GM18907 (cell line): ENCODE data around the gene IGFN1.
"Not testable (repeated sequence)": the region's sequence is repeated elsewhere in the genome, so short reads cannot be mapped to it uniquely, and the experiment has no call there.

Experiments used
- ATAC-seq: cut with Tn5 transposase; IDR thresholded peaks from one replicate; pipeline ENCODE4 v1.9.1; 2021; ENCODE audit warnings: mild to moderate bottlenecking, moderate library complexity; ENCODE audit not compliant: unreplicated experiment

The IGFN1 gene

DNA sequence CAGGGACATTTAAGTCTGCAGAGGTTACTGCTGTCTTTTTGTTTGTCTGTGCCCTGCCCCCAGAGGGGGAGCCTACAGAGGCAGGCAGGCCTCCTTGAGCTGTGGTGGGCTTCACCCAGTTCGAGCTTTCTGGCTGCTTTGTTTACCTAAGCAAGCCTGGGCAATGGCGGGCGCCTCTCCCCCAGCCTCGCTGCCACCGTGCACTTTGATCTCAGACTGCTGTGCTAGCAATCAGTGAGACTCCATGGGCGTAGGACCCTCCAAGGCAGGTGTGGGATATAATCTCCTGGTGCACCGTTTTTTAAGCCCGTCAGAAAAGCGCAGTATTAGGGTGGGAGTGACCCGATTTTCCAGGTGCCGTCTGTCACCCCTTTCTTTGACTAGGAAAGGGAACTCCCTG, 49.0 kb downstream of the IGFN1 start:
- ATAC-seq: not testable (repeated sequence)

DNA sequence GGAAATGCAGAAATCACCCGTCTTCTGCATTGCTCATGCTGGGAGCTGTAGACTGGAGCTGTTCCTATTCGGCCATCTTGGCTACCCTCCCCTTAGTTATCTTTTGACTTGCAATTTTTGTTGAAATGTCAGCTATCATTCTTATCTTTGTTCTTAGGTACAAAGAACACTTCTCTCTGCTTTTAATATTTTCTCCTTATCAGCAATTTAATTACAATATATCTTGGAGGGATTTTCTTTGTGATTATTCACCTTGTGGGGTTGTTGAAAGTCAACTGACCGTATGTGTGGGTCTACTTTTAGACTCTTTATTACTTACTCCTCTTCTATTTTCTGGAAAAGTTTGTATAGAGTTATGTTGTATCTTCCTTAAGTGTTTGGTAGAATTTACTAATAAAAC, 49.5 kb downstream of the IGFN1 start:
- ATAC-seq: no peak

DNA sequence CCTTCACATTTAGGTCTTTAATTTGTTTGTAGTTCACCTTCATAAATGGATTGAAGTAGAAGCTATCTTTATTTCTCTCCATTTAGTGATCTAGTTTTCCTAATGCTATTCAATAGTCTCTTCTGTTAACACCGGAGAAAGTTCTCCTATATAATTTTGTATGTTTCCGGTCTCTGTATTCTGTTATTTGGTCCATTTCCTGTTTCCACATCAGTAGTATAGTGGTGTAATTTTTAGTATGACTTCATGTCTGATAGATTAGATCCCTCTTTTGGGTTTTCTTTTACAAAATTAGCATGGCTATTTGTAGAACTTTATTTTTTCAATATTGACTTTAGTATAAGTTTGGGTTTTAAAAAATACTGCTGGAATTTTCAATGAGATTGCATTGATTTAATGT, 51.1 kb downstream of the IGFN1 start:
- ATAC-seq: no peak

DNA sequence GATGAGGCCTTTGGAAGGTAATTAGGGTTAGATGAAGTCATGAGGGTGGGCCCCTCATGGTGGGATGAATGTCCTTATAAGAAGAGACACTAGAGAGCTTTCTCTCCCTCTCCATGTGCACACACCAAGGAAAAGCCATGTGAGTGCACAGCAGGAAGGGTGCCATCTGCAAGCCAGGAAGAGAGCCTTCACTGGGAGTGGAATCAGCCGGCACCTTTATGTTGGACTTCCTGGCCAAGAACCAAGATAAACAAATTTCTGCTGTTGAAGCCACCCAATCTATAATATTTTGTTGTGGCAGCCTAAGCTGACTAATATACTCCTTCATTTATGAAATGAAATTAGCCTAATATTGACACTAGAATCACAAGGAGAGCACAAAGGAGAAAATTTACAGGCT, 54.5 kb downstream of the IGFN1 start:
- no peak for ATAC-seq

DNA sequence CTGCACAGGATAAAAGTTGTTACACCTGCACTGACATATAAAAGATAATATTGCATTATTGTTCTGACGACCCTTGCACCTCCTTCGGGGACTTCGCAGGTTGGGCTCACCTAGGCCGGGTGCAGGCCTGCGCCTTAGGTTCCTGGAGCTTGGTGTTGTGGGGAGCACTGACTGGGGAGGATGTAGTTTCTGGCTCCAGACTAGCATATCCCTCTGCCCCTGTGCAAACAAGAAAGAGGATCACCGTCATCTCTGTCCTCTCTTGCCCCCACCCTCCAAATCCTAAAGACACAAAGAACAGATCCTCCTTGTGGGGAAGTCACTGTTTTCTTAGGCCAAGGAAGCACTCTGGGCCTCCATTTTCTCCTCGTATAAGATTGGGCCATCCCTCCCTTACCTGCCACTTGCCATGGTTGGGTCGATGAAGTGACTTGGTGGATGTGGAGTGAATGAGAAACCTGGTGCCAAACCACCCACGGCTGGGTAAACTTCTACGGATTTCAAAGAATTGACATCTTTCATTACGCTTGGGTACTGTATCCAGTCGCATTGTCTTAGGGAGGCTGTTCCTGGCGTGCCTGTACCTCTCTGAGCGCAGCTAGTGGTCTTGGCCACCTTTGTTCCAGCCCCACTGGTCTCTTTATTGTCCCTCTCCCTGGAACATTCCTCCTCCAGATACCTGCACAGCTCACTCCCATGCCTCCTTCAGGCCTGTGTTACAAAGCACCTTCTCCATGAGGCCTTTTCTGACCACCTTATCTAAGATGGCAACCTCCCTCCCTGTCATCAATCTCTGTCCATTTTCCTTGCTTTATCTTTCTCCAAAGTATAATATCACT, 58.3 kb downstream of the IGFN1 start:
- no peak for ATAC-seq

DNA sequence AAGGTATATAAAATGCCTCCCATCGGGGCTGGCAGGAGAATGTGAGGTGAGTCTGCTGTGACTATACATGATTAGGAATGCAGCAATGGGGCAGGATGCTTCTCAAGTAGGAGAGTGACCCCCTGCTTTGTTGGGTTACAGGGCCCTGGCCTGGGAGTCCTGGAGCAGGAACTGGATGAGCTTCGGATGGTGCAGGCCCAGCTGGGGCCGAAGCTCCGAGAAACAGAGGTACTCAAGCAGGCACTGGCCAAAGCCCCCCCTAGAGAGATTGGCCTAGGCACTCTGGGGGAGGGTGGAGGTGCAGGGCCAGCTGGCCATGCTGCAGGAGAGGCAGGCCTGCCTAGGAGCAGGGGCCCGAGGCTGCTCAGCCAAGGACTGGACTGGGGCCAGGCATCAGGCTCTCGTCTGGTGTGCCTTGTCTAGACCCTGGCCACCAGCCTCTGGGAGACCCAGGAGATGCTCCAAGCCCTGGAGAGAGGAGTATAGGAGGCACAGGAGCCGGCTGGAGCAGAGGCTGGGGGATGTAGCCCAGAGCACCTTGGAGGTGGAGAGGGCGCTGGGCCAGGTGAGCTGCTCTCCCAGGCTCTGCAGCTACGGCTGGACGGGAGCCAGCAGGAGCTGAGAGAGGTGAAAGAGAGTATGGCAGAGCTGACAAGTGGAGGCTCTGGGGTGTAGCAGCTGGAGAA, 59.8 kb downstream of the IGFN1 start:
- no peak for ATAC-seq

DNA sequence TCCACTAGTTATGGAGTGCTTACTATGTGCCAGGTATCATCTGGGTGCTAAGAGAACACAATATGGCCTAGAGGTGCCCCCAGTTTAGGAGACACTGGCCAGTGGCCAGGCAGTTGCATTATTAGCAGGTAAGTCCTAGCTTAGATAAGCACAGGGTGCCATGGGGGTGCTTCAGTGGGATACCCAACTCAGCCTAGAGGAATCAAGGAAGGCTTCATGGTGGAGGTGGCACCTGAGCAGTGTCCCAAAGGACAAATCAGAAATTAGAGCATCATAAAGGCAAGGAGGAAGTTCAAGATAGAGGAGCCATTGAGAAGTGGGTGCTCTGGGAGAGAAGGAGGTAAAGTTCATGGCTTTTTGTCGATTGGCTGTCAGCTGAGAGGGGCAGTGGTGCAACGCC, 60.8 kb downstream of the IGFN1 start:
- ATAC-seq: no peak

DNA sequence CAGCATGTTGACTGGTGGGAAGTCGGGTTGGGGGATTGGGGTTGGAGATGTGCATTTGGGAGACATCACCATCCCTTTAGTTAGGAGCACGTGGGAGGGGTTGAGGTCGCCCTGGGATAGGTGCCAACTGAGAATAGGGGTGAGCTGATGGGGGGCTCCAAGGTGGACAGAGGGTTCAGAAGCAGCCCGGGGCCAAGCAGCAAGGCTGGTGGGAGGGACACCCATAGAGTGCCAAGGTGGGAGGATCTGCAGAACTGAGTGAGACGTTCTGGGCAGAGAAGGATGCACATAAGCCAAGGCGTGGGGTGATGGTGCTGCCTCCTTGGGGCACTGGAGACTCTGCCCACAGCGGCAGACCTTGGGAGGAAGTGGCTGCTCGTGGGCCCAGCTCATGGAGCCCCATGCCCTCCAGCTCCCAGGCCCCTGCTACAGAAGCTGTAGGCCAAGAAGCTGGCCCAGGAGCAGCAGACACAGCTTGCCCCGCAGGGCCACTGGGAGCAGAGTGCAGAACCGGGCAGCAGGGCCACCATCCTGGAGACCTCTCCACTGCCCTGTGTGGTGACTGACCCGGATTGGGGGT, 61.3 kb downstream of the IGFN1 start:
- no peak for ATAC-seq

DNA sequence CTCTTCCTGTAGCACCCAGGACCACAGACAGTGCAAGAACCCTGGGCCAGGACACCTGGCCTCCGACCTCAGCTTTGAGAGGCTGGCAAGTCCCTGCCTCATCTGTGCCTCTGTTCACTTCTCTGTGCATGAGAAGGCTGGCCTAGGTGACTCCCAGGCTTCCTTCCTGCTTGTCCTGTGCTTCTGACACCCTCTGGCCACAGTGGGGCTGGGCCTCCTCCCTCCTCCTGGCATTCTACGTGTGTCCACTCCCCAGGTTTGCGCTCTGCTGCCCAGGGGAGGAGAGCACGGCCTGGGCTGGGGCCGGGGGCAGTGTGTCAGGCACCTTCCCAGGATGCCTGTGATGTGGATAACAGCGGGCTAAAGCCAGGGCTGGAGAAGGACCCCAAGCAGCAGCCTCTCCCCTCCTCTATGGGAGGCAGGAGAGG, 62.3 kb downstream of the IGFN1 start:
- no peak for ATAC-seq

DNA sequence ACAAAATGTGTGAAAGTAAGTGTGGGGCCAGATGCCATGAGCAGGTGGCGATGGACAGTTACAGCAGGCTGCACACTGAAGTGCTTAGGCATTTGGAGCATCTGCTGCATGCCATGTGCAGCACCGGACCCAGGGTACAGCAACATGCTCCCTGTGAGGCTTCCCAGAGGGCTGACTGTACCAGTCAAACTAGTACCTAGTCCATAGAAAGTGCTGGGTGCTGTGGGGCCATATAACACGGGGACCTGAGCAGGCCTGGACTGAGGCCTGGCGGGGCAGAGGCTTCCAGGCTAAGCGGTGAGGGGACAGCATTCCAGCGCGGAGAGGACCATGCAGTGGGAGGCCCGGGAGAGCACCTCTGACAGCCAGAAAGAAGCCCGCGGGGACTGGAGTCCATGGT, 62.8 kb downstream of the IGFN1 start:
- no peak for ATAC-seq

DNA sequence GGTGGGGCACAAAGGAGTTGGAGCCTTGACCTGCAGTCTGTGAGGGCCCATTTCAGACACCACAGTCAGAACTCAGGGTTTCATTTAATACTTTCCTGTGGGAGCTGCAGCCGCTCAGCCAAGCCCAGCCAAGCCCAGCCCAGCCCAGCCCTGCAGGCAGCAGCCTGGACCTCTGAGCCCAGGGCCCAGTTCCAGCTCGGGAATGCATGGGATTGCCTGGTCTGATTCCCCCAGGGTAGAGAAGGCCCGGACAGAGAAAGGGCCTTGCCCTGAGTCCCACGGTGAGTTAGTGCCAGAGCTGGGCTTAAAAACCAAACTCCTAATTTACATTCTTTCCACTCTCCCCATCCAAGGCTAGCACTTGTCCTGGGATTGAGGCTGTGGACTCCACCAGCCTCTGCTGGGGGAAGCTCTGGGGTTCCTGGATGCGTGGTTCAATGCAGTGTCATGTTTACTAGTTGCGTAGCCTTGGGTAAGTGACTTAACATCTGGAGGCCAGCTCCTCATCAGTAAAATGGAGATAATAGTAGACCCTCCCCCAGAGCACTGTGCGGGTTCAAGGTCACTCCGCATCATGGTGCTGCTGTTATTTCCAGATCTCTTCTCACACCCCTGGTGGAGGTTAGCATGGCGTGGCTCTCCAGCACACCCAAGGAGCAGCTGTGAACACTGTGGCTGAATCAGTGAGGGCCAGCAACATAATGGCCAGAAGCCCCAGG, 63.4 kb downstream of the IGFN1 start:
- no peak for ATAC-seq

DNA sequence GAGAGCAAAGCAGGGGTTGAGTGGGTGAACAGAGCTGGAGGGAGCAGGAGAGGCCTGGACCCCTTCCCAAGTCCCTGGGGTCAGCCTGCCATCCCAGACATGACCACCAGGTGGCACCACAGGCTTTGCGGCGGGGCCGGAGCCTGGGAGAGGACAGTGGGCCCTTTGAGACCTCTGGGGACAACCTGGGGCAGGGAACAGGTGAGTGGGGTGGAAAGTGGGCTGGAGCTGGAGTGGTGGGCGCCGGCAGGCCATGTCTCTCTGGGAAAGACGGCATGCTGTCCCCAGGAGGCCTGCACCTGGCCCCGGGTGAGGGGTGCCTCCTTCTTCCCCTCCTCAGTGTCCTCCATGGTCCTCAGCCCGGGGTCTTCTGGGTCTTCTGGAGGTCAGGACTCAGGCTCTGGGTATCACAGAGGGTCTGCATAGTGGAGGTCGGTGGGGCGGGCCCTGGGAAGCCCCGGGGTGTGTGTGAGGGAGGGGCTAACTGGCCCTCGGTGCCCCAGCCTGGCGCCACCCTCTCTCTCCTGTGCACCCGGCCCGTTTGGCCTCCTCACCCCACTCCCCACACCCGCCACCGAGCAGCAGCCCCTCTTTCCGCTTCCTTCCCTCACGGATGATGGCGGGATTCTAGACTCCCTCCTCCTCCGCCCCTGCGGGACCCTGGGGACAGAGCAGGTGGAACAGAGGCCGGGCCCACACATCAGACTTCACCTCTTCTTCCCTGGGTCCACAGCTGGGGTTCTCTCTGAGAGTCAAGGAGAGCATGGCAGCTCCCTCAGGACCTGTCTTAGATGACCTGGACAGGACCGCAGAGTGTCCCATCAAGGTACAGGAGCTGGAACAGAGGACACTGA, 64.2 kb downstream of the IGFN1 start:
- peak; percentile 49 for ATAC-seq

DNA sequence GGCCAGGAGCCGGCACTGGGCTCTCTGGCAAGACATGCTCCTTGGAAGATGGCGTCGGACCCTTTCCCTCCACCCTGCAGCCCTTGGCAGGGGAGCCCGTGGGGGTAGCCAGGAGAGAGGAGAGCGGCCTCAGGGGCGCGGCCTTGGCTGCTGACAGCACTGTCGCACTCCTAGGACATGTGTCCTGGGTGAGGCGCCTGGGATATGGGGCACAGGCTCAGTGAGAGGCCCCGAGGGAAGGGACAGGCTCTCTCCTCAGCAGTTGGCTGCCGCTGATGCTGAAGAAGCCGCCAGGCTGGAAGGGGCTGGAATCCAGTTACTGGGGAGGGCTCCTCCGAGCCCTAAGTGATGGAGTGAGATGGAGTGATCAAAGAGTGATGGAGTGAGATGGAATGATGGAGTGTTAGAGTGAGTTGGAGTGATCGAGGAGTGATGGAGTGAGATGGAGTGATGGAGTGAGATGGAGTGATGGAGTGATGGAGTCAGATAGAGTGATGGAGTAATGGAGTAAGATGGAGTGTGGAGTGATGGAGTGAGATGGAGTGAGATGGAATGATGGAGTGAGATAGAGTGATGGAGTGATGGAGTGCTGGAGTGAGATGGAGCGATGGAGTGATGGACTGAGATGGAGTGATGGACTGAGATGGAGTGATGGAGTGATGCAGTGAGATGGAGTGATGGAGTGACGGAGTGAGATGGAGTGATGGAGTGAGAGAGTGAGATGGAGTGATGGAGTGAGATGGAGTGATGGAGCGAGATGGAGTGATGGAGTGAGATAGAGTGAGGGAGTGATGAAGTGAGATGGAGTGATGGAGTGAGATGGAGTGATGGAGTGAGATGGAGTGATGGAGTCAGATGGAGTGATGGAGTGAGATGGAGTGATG, 65.1 kb downstream of the IGFN1 start:
- no peak for ATAC-seq

DNA sequence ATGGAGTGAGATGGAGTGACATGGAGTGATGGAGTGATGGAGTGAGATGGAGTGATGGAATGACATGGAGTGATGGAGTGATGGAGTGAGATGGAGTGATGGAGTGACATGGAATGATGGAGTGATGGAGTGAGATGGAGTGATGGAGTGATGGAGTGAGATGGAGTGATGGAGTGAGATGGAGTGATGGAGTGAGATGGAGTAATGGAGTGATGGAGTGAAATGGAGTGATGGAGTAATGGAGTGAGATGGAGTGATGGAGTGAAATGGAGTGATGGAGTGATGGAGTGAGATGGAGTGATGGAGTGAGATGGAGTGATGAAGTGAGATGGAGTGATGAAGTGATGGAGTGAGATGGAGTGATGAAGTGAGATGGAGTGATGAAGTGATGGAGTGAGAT, 67.5 kb downstream of the IGFN1 start:
- ATAC-seq: not testable (repeated sequence)

DNA sequence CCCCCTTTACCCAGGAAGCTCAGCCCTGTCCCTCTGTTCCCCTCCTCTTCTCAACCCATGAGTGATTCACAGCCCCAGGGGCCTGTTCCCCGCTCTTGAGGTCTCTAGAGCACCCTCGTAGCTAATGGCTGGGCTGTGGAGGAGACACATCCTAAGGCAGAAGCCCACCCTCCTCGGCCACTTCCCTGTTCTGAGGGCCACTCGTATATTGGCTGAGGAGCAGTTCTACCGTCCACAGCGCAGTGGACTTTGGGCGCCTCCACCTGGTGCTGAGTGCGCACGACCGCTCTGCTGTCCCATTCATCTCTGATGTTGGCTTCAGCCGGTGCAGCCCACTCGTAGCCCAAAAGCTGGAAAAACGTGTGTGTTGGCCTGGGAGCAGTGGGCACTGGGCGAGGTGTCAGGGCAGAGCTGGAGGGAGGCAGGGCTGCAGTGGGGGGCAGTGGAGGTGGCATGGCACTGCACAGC, 68.2 kb downstream of the IGFN1 start:
- ATAC-seq: no peak

DNA sequence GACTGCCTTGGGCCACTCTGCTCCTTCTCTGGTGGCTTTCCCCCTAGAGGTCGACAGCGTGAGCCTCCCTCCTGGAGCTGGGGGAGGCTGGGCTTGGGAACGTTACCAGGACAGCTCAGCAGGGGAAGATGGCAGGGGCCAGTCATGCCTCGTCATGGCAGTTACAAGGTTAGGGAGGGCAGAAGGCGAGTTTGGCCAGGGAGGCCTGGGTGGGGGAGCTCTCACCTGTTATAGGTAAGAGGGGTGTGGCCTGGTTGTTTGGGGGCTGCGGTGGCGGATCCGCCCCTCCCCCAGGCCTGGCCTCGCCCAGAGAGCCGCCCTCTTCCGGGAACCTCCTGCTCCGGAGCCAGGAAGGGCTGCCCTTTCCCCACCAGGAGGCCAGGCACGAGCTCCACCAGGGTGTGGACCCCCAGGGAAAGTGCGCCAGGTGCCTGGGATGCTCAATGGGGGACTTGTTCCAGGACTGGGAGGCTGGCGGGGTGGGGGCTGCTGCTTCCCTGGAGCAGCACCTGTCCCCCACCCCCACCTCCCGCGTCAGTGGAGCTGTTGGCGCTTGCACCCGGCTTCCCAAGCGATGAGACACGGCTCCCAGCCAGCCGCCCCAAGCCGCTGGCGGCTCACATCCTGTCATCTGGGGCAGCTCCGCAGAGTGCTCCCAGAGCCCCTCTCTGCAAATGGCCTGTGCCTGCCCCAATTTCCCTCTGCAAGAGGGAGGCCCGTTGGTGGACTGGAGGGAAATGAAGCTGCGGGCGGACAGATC, 69.0 kb downstream of the IGFN1 start:
- no peak for ATAC-seq

DNA sequence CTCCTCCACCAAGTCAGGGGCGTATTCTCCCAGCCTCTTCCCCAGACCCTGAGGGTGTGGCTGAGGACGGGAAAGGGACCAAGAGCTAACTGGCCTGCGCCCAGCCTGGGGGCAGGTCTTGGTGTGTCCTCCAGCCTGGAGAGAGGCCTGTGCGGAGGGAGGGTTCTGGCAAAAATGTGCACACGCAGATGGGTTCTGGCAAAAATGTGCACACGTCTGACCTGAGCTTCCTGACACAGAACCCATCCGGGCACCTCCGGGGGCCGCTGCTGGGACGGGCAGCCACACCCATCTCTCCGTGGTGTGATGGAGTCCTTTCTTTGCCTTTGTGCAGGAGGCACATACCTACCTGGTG, 69.6 kb downstream of the IGFN1 start:
- no peak for ATAC-seq

DNA sequence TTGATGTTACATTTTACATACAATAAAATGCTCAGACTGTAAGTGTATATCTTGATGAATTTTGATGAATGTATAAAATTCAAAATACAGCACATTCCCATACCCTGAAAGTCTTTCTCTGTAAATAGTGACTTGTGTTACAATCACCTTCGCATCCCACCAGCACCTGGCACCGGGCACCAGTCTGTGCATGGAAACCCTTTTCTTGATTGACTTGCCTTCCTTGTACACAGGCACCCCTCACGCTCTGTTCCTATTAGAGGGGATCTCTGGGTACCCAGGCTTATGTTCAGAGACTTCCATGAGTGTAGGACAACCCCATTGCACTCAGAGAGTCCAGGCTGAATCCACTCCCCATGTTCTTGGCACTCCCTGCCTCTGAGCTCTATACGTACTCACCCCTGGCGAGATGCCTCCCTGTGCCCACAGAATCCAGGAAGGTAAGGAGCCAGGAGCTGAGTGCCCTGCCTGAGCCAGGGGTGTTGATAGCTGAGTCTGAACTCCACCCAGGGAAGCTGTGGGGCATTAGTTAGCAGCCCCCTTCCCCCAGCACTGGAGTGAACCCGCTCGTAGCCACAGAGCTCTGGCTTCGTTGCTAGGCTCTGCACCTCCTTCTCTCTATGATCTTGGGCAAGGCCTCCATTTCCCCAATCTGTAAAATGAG, 70.2 kb downstream of the IGFN1 start:
- no peak for ATAC-seq
